Caco-2 (cell line): ENCODE data around the gene ETV6. TPM values are rescaled to one million over a fixed set of nuclear protein-coding genes. Genes with fewer than 3 reads are reported as not detected.

Source experiments
- BruUV-seq: library from RNA; stranded (reverse); fragments of 400-500 nt; replicated peaks from 2 replicates; lab custom pipeline; 2021; lab: Mats Ljungman, UMichigan
- CTCF ChIA-PET: fragments of 300-600 bp; sonication (Branson Sonifier 250); formaldehyde crosslinking; loops from one replicate; lab custom pipeline; 2022; ENCODE audit warnings: antibody characterized with exemption; lab: Charles Lee
- POLR2A ChIA-PET: fragments of 300-600 bp; sonication (Branson Sonifier 250); formaldehyde crosslinking; loops from one replicate; lab custom pipeline; 2022; ENCODE audit warnings: antibody characterized with exemption; lab: Charles Lee
- DNase-seq, 2 experiments: peaks; one replicate each; pipeline versions ENCODE4 v3.0.0 to v3.0.0-alpha.2; 2020 to 2022
- H3K27me3 ChIP-seq: replicated peaks from 2 replicates; pipeline ENCODE4 v1.6.0; 2011; ENCODE audit warnings: low read length; ENCODE audit not compliant: control insufficient read depth, insufficient read depth
- H3K36me3 ChIP-seq: 2 replicates; pipeline ENCODE4 v1.5.1; 2011; ENCODE audit warnings: low read length; ENCODE audit not compliant: control insufficient read depth, insufficient read depth
- H3K4me1 ChIP-seq: fragments of 250-450 bp; sonication (Bioruptor Pico); 2 replicates; pipeline ENCODE4 v1.5.1; 2020; ENCODE audit warnings: mild to moderate bottlenecking
- H3K4me3 ChIP-seq: 2 replicates; pipeline ENCODE4 v1.5.1; 2011; ENCODE audit warnings: low read depth, mild to moderate bottlenecking, control low read depth, low read length
- H3K9me3 ChIP-seq: fragments of 250-450 bp; sonication (Bioruptor Pico); 2 replicates; pipeline ENCODE4 v1.5.1; 2020; ENCODE audit warnings: mild to moderate bottlenecking, moderate library complexity
- H3K27ac Mint-ChIP-seq: one replicate; pipeline ENCODE4 v1.8.0; 2022; ENCODE audit warnings: mixed read lengths; ENCODE audit not compliant: unreplicated experiment
- H3K27me3 Mint-ChIP-seq: one replicate; pipeline ENCODE4 v1.8.0; 2022; ENCODE audit warnings: mixed read lengths; ENCODE audit not compliant: insufficient read depth, unreplicated experiment
- H3K36me3 Mint-ChIP-seq: one replicate; pipeline ENCODE4 v1.8.0; 2022; ENCODE audit warnings: mild to moderate bottlenecking, mixed read lengths; ENCODE audit not compliant: insufficient read depth, unreplicated experiment
- H3K4me1 Mint-ChIP-seq: one replicate; pipeline ENCODE4 v1.8.0; 2022; ENCODE audit warnings: low read depth, mixed read lengths; ENCODE audit not compliant: unreplicated experiment
- H3K4me3 Mint-ChIP-seq: one replicate; pipeline ENCODE4 v1.8.0; 2022; ENCODE audit warnings: mild to moderate bottlenecking, moderate library complexity, mixed read lengths; ENCODE audit not compliant: unreplicated experiment
- H3K9me3 Mint-ChIP-seq: one replicate; pipeline ENCODE4 v1.8.0; 2022; ENCODE audit warnings: mixed read lengths; ENCODE audit not compliant: unreplicated experiment
- intact Hi-C: fragments of 100-400 bp; cut with micrococcal nuclease; formaldehyde crosslinking; loops from one replicate; pipeline ENCODE4 v1.10.0; 2022; ENCODE audit not compliant: unreplicated experiment
- total RNA-seq: library from RNA; stranded (reverse); gene quantifications from 2 replicates; pipeline ENCODE4 v1.2.3, GENCODE V29; 2022
- TF ChIP-seq, protein P1 (sequence below), 2 experiments: fragments of 200-600 bp in 1 of 2; IDR thresholded peaks; 1 replicate in 1 of 2; 2 replicates in 1 of 2; pipeline versions ENCODE4 v1.5.1 to v1.8.0; 2011 to 2022; ENCODE audit warnings: antibody characterized with exemption in 1 of 2, control low read depth in 1 of 2, inconsistent platforms in 1 of 2, low read depth in 1 of 2, low read length in 1 of 2, mild to moderate bottlenecking in 1 of 2, moderate library complexity in 1 of 2; ENCODE audit not compliant: insufficient read depth in 1 of 2, severe bottlenecking in 1 of 2, unreplicated experiment in 1 of 2

ETV6 gene
- total RNA-seq, 1 experiment from 2014 or later = 15.6 TPM

DNA sequence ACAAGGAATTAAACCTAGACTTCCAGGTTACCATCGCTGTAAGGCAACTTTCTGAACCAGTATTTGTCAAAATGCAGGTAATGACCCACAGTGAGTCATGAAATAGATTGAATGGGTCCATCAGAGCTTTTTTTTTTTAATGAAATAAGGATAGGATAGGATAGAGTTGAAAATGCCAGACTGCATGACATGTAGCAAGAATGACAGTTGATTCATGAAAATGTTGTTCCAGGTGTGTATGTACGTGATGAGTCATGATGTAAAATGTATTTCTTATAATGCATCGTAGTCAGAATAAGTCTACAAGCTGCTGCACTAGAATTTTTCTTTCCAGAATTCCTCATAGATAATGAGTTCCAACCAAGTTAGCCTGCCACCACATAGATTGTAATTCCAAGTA, 236.9 kb downstream of the ETV6 start:
- Histone ChIP-seq H3K4me3 (no peak overlapping the region), H3K27me3 (no peaks in the 10 kb centered on the region), H3K9me3 (no peaks in the 10 kb centered on the region), H3K36me3 (0 out of 2 replicates have a peak, but pooled peaks cover 1% of the 10 kb centered on the region), H3K4me1 (peaks cover 49% of the 10 kb centered on the region)
- no TSS peak for BruUV-seq
- H3K27ac Mint-ChIP-seq = peak overlapping the region; percentile 67
- intact Hi-C loops = loop anchor here (5.0 to 10.0 kb wide), 3 partner anchors 146 to 262 kb away; no protein-coding TSS in a partner anchor
- ChIA-PET POLR2A (no interaction called here), CTCF (interaction anchor here (1.0 kb wide), 1 partner anchor 147 kb away, joined by 6 read pairs; no protein-coding TSS in a partner anchor)
- H3K9me3 Mint-ChIP-seq = peaks cover 12% of the 10 kb centered on the region
- H3K27me3 Mint-ChIP-seq = no peaks in the 10 kb centered on the region
- TF ChIP-seq, protein P1, sequence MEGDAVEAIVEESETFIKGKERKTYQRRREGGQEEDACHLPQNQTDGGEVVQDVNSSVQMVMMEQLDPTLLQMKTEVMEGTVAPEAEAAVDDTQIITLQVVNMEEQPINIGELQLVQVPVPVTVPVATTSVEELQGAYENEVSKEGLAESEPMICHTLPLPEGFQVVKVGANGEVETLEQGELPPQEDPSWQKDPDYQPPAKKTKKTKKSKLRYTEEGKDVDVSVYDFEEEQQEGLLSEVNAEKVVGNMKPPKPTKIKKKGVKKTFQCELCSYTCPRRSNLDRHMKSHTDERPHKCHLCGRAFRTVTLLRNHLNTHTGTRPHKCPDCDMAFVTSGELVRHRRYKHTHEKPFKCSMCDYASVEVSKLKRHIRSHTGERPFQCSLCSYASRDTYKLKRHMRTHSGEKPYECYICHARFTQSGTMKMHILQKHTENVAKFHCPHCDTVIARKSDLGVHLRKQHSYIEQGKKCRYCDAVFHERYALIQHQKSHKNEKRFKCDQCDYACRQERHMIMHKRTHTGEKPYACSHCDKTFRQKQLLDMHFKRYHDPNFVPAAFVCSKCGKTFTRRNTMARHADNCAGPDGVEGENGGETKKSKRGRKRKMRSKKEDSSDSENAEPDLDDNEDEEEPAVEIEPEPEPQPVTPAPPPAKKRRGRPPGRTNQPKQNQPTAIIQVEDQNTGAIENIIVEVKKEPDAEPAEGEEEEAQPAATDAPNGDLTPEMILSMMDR (IDR thresholded peaks at IDR 0.05; ENCODE audit: insufficient read depth in 1 of 2, low read depth in 1 of 2, low read length in 1 of 2, severe bottlenecking in 1 of 2, unreplicated experiment in 1 of 2) = no peak
- H3K4me3 Mint-ChIP-seq = peak overlapping the region; percentile 20
- peaks cover 42% of the 10 kb centered on the region for H3K4me1 Mint-ChIP-seq
- no peak for DNase-seq
- peaks cover 9% of the 10 kb centered on the region for H3K36me3 Mint-ChIP-seq

DNA sequence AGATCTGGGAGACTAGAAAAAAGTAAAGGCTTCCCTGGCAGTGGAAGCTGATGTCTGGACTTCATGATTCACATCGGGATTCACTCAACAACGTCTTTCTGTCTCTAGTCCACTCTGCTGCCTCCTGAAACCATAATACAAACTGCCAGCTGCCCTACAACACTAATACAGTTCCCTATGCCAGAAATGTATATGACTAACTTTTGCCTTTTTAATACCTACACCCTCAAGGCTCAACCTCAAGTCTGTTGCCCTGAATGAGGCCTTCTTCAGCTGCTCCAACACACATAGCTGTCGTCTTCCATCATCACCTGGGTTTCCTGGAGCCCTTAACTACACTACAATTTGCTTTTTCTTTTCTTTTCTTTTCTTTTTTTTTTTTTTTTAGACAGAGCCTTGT, 238.6 kb downstream of the ETV6 start:
- Mint-ChIP-seq H3K36me3 (peaks cover 13% of the 10 kb centered on the region), H3K4me1 (peaks cover 34% of the 10 kb centered on the region), H3K27me3 (no peaks in the 10 kb centered on the region), H3K27ac (no peak overlapping the region), H3K4me3 (no peak overlapping the region), H3K9me3 (peaks cover 12% of the 10 kb centered on the region)
- BruUV-seq = no TSS peak
- TF ChIP-seq, protein P1 (IDR thresholded peaks at IDR 0.05; ENCODE audit: insufficient read depth in 1 of 2, low read depth in 1 of 2, low read length in 1 of 2, severe bottlenecking in 1 of 2, unreplicated experiment in 1 of 2) = no peak
- intact Hi-C loops = loop anchor here (5.0 to 10.0 kb wide), 3 partner anchors 144 to 263 kb away; no protein-coding TSS in a partner anchor
- no peak for DNase-seq
- no peak overlapping the region for H3K4me3 ChIP-seq
- H3K27me3 ChIP-seq = no peaks in the 10 kb centered on the region
- H3K4me1 ChIP-seq = peaks cover 36% of the 10 kb centered on the region
- ChIA-PET CTCF (no interaction called here), POLR2A (no interaction called here)
- H3K36me3 ChIP-seq = 0 out of 2 replicates have a peak, but pooled peaks cover 1% of the 10 kb centered on the region
- H3K9me3 ChIP-seq = no peaks in the 10 kb centered on the region

DNA sequence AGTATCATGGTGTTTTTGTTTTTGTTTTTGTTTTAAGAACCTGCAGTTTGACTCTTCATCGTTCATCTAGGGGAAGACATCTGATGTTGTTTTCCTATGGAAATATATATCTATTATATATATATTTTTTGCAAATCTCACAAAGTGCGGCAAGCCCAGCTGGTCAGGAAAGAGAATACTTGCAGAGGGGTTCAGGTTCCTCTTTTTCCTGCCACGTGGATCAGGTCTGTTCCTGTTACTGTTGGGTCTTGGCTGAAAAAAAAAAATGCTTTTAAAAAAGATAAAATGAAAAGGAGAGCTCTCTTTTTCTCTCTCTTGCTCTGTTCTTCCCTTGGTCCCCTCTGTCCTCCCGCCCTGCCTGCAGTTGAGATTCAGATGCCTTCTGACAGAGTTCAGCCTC, 241.9 kb downstream of the ETV6 start:
- H3K27ac Mint-ChIP-seq = no peak overlapping the region
- ChIA-PET POLR2A (interaction anchor here (0.6 kb wide), 1 partner anchor 465 kb away, joined by 7 read pairs; no protein-coding TSS in a partner anchor), CTCF (interaction anchor here (0.6 to 1.2 kb wide), 9 partner anchors 16 to 457 kb away, joined by 3 to 7 read pairs (median 3); no protein-coding TSS in a partner anchor)
- no peaks in the 10 kb centered on the region for H3K9me3 ChIP-seq
- H3K4me1 Mint-ChIP-seq = peaks cover 8% of the 10 kb centered on the region
- intact Hi-C loops = loop anchor here (5.0 kb wide), 1 partner anchor 239 kb away; no protein-coding TSS in a partner anchor
- TF ChIP-seq, protein P1 (IDR thresholded peaks at IDR 0.05; ENCODE audit: insufficient read depth in 1 of 2, low read depth in 1 of 2, low read length in 1 of 2, severe bottlenecking in 1 of 2, unreplicated experiment in 1 of 2) = no peak
- no peak overlapping the region for H3K4me3 Mint-ChIP-seq
- BruUV-seq = no TSS peak
- peaks cover 11% of the 10 kb centered on the region for H3K4me1 ChIP-seq
- 0 out of 2 replicates have a peak, but pooled peaks cover 1% of the 10 kb centered on the region for H3K36me3 ChIP-seq
- DNase-seq = no peak
- H3K36me3 Mint-ChIP-seq = peaks cover 13% of the 10 kb centered on the region
- H3K27me3 Mint-ChIP-seq = no peaks in the 10 kb centered on the region
- peaks cover 12% of the 10 kb centered on the region for H3K9me3 Mint-ChIP-seq
- no peaks in the 10 kb centered on the region for H3K27me3 ChIP-seq
- H3K4me3 ChIP-seq = no peak overlapping the region
